Naive thymus-derived CD4-positive, alpha-beta T cell (primary cell): ENCODE data around the gene FUT8. TPM values are rescaled to one million over a fixed set of nuclear protein-coding genes. Genes with fewer than 3 reads are reported as not detected.
A peak's percentile ranks its signal among the peaks of the same experiment; 100 is the strongest.
"Not testable (repeated sequence)": the region's sequence is repeated elsewhere in the genome, so short reads cannot be mapped to it uniquely, and the experiment has no call there.

ENCODE experiments used
- ATAC-seq: fragments of 150-1000 bp; cut with Tn5 transposase; 2 replicates; pipeline ENCODE4 v1.10.0; 2021; ENCODE audit warnings: mild to moderate bottlenecking, moderate library complexity
- CTCF ChIA-PET: fragments of 350-600 bp; sonication (Branson Sonifier 250); formaldehyde crosslinking; loops from one replicate; lab custom pipeline; 2021; ENCODE audit warnings: antibody characterized with exemption; lab: Charles Lee
- POLR2A ChIA-PET: fragments of 350-600 bp; sonication (Branson Sonifier 250); formaldehyde crosslinking; loops from one replicate; lab custom pipeline; 2021; ENCODE audit warnings: antibody characterized with exemption, inconsistent platforms; lab: Charles Lee
- DNase-seq, 9 donors: peaks; one replicate each; pipeline versions ENCODE4 v3.0.0 to v3.0.0-alpha.2; 2020 to 2022; ENCODE audit warnings: mixed read lengths in 1 of 9
- H3K27ac ChIP-seq: one replicate; pipeline ENCODE4 v1.7.0; 2013; ENCODE audit warnings: mild to moderate bottlenecking, low read depth, low read length, moderate library complexity
- H3K27me3 ChIP-seq, 2 donors: one replicate each; pipeline ENCODE4 v1.7.0; 2013; ENCODE audit warnings: low read length in 2 of 2, mild to moderate bottlenecking in 2 of 2, moderate library complexity in 2 of 2; ENCODE audit not compliant: control insufficient read depth in 2 of 2, insufficient read depth in 2 of 2
- H3K36me3 ChIP-seq, 3 experiments: 1 replicate in 2 of 3; 2 replicates in 1 of 3; pipeline ENCODE4 v1.7.0; 2013; ENCODE audit warnings: low read length in 3 of 3, mild to moderate bottlenecking in 3 of 3, moderate library complexity in 1 of 3; ENCODE audit not compliant: insufficient read depth in 3 of 3, control insufficient read depth in 2 of 3
- H3K4me1 ChIP-seq, 2 donors: one replicate each; pipeline ENCODE4 v1.7.0; 2013; ENCODE audit warnings: low read length in 2 of 2, mild to moderate bottlenecking in 2 of 2, moderate library complexity in 1 of 2; ENCODE audit not compliant: control insufficient read depth in 2 of 2, insufficient read depth in 2 of 2
- H3K4me3 ChIP-seq: 2 replicates; pipeline ENCODE4 v1.7.0; 2013; ENCODE audit warnings: mild to moderate bottlenecking, low read length
- H3K9me3 ChIP-seq, 3 experiments: 1 replicate in 2 of 3; 2 replicates in 1 of 3; pipeline ENCODE4 v1.7.0; 2013; ENCODE audit warnings: low read length in 3 of 3; ENCODE audit not compliant: control insufficient read depth in 2 of 3
- H3K27ac Mint-ChIP-seq, 9 donors: one replicate each; pipeline ENCODE4 v1.8.0; 2020 to 2022; ENCODE audit warnings: mixed read lengths in 9 of 9, mild to moderate bottlenecking in 8 of 9, moderate library complexity in 5 of 9, inconsistent platforms in 2 of 9
- H3K27me3 Mint-ChIP-seq, 5 donors: one replicate each; pipeline ENCODE4 v1.8.0; 2021 to 2022; ENCODE audit warnings: mixed read lengths in 5 of 5, mild to moderate bottlenecking in 1 of 5
- H3K36me3 Mint-ChIP-seq, 5 donors: one replicate each; pipeline ENCODE4 v1.8.0; 2020 to 2022; ENCODE audit warnings: mixed read lengths in 5 of 5, mild to moderate bottlenecking in 3 of 5, inconsistent platforms in 1 of 5
- H3K4me1 Mint-ChIP-seq, 7 donors: one replicate each; pipeline ENCODE4 v1.8.0; 2020 to 2022; ENCODE audit warnings: mixed read lengths in 7 of 7, mild to moderate bottlenecking in 3 of 7, inconsistent platforms in 1 of 7
- H3K4me3 Mint-ChIP-seq, 10 donors: one replicate each; pipeline ENCODE4 v1.8.0; 2020 to 2022; ENCODE audit warnings: mild to moderate bottlenecking in 10 of 10, mixed read lengths in 10 of 10, moderate library complexity in 6 of 10, inconsistent platforms in 2 of 10
- H3K9me3 Mint-ChIP-seq, 11 donors: one replicate each; pipeline ENCODE4 v1.8.0; 2020 to 2022; ENCODE audit warnings: mixed read lengths in 11 of 11, mild to moderate bottlenecking in 4 of 11, inconsistent platforms in 1 of 11, moderate library complexity in 1 of 11
- intact Hi-C, 2 donors: fragments of 100-400 bp; cut with micrococcal nuclease; formaldehyde crosslinking; loops; one replicate each; pipeline ENCODE4 v1.15.1; 2023
- polyA plus RNA-seq, 2 donors: library from polyadenylated mRNA; unstranded; fragments of 300-500 nt; fragmentation: Illumina TruSeq; gene quantifications; one replicate each; pipeline ENCODE4 v1.2.3, GENCODE V29; 2021
- total RNA-seq, 6 experiments: library from RNA in 5 of 6; stranded (reverse) in 5 of 6; gene quantifications; 1 replicate in 5 of 6; 2 replicates in 1 of 6; pipeline ENCODE4 v1.2.3 and lab custom pipeline; 2021 to 2026

Gene FUT8
- total and polyA plus RNA-seq, 7 experiments from 2014 or later, result 11.1 to 107 (median 41.6) TPM

DNA sequence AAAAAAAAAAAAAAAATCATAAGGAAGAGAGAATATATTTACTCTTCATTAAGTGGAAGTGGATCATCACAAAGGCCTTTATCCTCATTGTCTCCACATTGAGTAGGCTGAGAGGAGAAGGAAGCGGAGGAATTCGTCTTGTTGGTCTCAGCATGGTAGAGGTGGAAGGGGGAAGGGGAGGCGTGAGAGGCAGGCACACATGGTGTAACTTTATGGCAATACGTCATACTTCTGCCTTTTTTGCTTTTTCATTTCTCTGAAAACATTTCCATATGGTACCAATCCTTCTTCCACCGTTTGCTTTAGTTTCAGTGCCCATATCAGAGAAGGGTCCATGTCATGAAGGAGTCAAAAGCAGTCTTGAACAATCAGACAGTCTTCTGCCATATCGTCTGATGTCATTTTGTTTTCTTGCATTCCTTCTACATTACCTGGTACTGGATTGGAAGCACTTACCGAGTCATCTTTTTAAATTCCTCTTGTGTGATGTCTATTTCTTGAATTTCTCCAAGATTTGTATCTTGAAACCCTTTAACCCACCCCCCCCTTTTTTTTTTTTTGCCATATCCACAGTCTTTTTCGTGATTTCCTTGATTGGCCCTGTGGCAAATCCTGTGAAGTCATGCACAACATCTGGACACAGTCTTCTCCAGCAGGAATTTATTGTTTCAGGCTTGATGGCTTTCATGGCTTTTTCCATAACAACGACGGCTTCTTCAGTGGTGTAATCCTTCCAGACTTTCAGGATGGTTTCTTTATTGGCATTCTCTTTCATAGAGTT, 8.9 kb downstream of the FUT8 start:
- no peak for ATAC-seq
- no peaks in the 10 kb centered on the region for H3K27me3 ChIP-seq
- H3K4me1 Mint-ChIP-seq, result peaks cover 18 to 54% (median 44%) of the 10 kb centered on the region in 7 donors
- no peaks in the 10 kb centered on the region for H3K27me3 Mint-ChIP-seq
- no peaks in the 10 kb centered on the region for H3K36me3 ChIP-seq
- ChIA-PET POLR2A (interaction anchor here (1.0 kb wide), 1 partner anchor 9 kb away, joined by 3 read pairs; the partner anchor contains the start of gene FUT8), CTCF (no interaction called here)
- no peaks in the 10 kb centered on the region for H3K9me3 Mint-ChIP-seq
- intact Hi-C loops, result no loop called here
- H3K27ac ChIP-seq, result no peak overlapping the region
- DNase-seq, result no peak
- H3K4me1 ChIP-seq, result peaks cover 0 to 8% of the 10 kb centered on the region in 2 donors
- no peak overlapping the region for H3K4me3 ChIP-seq
- H3K36me3 Mint-ChIP-seq, result peaks cover 0 to 19% (median 14%) of the 10 kb centered on the region in 5 donors
- peak overlapping the region in 3 of 9 donors; percentile 48 to 66 (median 54) for H3K27ac Mint-ChIP-seq
- no peak overlapping the region for H3K4me3 Mint-ChIP-seq
- no peaks in the 10 kb centered on the region for H3K9me3 ChIP-seq

DNA sequence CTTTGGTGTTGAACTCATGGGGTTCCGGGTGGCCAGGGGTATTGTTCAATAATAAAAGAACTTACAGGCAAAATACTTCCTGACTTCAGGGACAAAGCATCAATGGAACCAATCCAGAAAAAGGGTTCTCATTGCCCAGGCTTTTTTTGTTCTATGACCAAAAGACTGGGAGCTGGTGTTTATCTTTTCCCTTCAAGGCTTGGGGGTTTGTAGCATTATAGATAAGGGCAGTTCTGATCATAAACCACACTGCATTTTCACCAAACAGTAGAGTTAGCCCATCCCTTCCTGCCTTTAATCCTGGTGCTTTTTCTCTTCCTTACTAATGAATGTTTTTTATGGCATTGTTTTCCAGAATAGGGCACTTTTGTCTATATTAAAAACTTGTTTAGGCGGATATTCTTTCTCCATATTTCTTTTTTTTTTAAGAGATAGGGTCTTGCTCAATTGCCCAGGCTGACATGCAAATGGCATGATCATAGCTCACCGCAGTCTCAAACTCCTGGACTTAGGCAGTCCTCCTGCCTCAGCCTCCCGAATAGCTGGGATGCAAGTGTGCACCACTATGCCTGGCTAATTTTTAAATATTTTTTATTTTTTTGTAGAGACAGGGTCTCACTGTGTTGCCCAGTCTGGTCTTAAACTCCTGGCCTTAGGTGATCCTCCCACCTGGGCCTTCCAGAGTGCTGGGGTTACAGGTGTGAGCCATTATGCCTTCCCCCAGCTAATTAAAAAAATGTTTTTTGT, 9.7 kb downstream of the FUT8 start:
- Histone ChIP-seq H3K4me3 (no peak overlapping the region), H3K9me3 (no peaks in the 10 kb centered on the region), H3K27me3 (no peaks in the 10 kb centered on the region), H3K27ac (no peak overlapping the region), H3K36me3 (no peaks in the 10 kb centered on the region), H3K4me1 (peaks cover 0 to 8% of the 10 kb centered on the region in 2 donors)
- ChIA-PET POLR2A (interaction anchor here (1.0 kb wide), 1 partner anchor 10 kb away, joined by 3 read pairs; the partner anchor contains the start of gene FUT8), CTCF (no interaction called here)
- H3K27me3 Mint-ChIP-seq, result no peaks in the 10 kb centered on the region
- peak overlapping the region in 2 of 9 donors; percentile 48 to 66 for H3K27ac Mint-ChIP-seq
- H3K9me3 Mint-ChIP-seq, result no peaks in the 10 kb centered on the region
- ATAC-seq (no peak), DNase-seq (no peak)
- intact Hi-C loops, result no loop called here
- H3K36me3 Mint-ChIP-seq, result peaks cover 0 to 28% (median 21%) of the 10 kb centered on the region in 5 donors
- peaks cover 19 to 58% (median 48%) of the 10 kb centered on the region in 7 donors for H3K4me1 Mint-ChIP-seq
- no peak overlapping the region for H3K4me3 Mint-ChIP-seq

DNA sequence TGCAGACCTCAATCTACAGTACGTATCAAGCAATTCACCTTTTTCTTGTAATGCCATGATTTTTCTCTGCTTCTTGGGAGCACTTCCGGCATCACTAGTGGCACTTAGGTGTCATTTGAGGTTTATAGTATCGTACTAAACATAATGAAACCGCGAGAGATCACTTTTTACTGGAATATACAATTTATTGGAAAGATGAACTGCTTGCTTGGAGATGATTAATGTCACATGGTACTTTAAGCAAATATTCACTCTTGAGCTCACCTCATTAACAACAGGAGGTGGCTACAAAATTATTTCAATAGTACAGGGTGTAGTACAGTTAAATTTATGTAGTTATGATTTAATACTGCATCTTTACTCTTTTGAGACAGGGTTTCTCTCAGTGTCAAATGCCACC, 11.5 kb downstream of the FUT8 start:
- no peaks in the 10 kb centered on the region for H3K9me3 ChIP-seq
- no peaks in the 10 kb centered on the region for H3K36me3 ChIP-seq
- Mint-ChIP-seq H3K4me1 (peaks cover 17 to 61% (median 52%) of the 10 kb centered on the region in 7 donors), H3K4me3 (no peak overlapping the region), H3K36me3 (peaks cover 0 to 37% (median 22%) of the 10 kb centered on the region in 5 donors), H3K27ac (no peak overlapping the region), H3K9me3 (no peaks in the 10 kb centered on the region), H3K27me3 (no peaks in the 10 kb centered on the region)
- H3K27ac ChIP-seq, result no peak overlapping the region
- CTCF ChIA-PET, result interaction anchor here (0.6 kb wide), 1 partner anchor 21 kb away, joined by 3 read pairs; no protein-coding TSS in a partner anchor
- peaks cover 0 to 8% of the 10 kb centered on the region in 2 donors for H3K4me1 ChIP-seq
- intact Hi-C loops, result no loop called here
- POLR2A ChIA-PET, result interaction anchor here (0.6 to 0.7 kb wide), 3 partner anchors 9 to 45 kb away, joined by 3 to 4 read pairs (median 3); no protein-coding TSS in a partner anchor
- DNase-seq (no peak), ATAC-seq (no peak)
- no peaks in the 10 kb centered on the region for H3K27me3 ChIP-seq
- H3K4me3 ChIP-seq, result no peak overlapping the region

DNA sequence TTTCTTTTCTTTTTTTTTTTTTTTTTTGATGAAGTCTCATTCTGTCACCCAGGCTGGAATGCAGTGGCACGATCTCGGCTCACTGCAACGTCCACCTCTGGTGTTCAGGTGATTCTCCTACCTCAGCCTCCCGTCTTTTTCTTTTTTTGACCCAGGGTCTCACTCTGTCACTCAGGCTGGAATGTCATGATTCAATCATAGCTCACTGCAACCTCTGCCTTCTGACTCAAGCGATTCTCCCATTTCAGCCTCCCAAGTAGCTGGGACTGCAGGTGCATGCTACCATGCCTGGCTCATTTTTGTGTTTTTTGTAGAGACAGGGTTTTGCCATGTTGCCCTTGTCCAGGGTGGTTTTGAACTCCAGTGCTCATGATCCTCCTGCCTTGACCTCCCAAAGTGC, 12.0 kb downstream of the FUT8 start:
- Mint-ChIP-seq H3K4me1 (peaks cover 15 to 61% (median 53%) of the 10 kb centered on the region in 7 donors), H3K27me3 (no peaks in the 10 kb centered on the region), H3K9me3 (no peaks in the 10 kb centered on the region), H3K27ac (no peak overlapping the region), H3K36me3 (peaks cover 0 to 39% (median 22%) of the 10 kb centered on the region in 5 donors), H3K4me3 (peak overlapping the region in 1 of 10 donors; percentile 20)
- H3K27me3 ChIP-seq, result no peaks in the 10 kb centered on the region
- H3K4me1 ChIP-seq, result peaks cover 0 to 4% of the 10 kb centered on the region in 2 donors
- ChIA-PET CTCF (interaction anchor here (0.6 kb wide), 2 partner anchors 21 to 83 kb away, joined by 3 read pairs; no protein-coding TSS in a partner anchor), POLR2A (no interaction called here)
- H3K36me3 ChIP-seq, result no peaks in the 10 kb centered on the region
- no peak overlapping the region for H3K4me3 ChIP-seq
- DNase-seq (no peak), ATAC-seq (no peak)
- H3K27ac ChIP-seq, result no peak overlapping the region
- no peaks in the 10 kb centered on the region for H3K9me3 ChIP-seq
- intact Hi-C loops, result no loop called here

DNA sequence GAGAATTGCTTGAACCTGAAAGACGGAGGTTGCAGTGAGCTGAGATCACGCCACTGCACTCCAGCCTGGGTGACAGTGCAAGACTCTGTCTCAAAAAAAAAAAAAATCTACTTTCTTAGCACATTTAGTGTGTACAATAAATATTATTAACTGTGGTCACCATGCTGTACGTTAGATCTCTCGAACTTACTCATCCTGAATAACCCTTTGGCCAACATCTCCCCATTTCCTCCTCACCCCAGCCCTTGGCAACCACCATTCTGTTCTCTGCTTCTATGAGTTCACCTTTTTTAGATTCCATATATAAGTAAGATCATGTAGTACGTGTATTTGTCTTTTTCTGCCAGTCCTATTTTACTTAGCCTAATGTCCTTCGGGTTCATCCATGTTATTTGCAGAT, 13.4 kb downstream of the FUT8 start:
- H3K36me3 Mint-ChIP-seq, result peaks cover 0 to 38% (median 22%) of the 10 kb centered on the region in 5 donors
- intact Hi-C loops, result no loop called here

DNA sequence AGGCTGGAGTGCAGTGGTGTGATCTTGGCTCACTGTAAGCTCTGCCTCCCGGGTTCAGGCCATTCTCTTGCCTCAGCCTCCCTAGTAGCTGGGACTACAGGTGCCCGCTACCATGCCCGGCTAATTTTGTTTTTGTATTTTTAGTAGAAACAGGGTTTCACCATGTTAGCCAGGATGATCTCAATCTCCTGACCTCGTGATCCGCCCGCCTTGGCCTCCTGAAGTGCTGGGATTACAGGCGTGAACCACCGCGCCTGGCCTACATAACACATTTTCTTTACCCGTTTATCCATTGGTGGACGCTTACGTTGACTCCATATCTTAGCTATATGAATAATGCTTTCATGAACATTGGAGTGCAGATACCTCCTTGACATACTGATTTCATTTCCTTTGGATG, 14.4 kb downstream of the FUT8 start:
- H3K36me3 ChIP-seq, ATAC-seq, DNase-seq, intact Hi-C loops, H3K27me3 Mint-ChIP-seq, H3K27ac ChIP-seq, H3K9me3 ChIP-seq, H3K27me3 ChIP-seq, H3K9me3 Mint-ChIP-seq, H3K4me1 ChIP-seq, H3K4me3 ChIP-seq: not testable (repeated sequence)
- ChIA-PET POLR2A (interaction anchor here (0.6 kb wide), 1 partner anchor 326 kb away, joined by 4 read pairs; no protein-coding TSS in a partner anchor), CTCF (interaction anchor here (0.6 kb wide), 1 partner anchor 645 kb away, joined by 3 read pairs; no protein-coding TSS in a partner anchor)
- H3K27ac Mint-ChIP-seq, result peak overlapping the region in 1 of 9 donors; percentile 31
- peaks cover 0 to 39% (median 16%) of the 10 kb centered on the region in 5 donors for H3K36me3 Mint-ChIP-seq
- H3K4me3 Mint-ChIP-seq, result peak overlapping the region in 1 of 10 donors; percentile 11
- peaks cover 14 to 67% (median 53%) of the 10 kb centered on the region in 7 donors for H3K4me1 Mint-ChIP-seq

More for the DNA sequence above, 13.4 kb downstream of the FUT8 start:
- Histone ChIP-seq H3K9me3 (no peaks in the 10 kb centered on the region), H3K4me3 (no peak overlapping the region), H3K27ac (no peak overlapping the region), H3K4me1 (no peaks in the 10 kb centered on the region), H3K36me3 (no peaks in the 10 kb centered on the region), H3K27me3 (no peaks in the 10 kb centered on the region)
- no peak for DNase-seq
- Mint-ChIP-seq H3K27ac (no peak overlapping the region), H3K9me3 (no peaks in the 10 kb centered on the region), H3K27me3 (no peaks in the 10 kb centered on the region), H3K4me1 (peaks cover 15 to 71% (median 55%) of the 10 kb centered on the region in 7 donors), H3K4me3 (peak overlapping the region in 1 of 10 donors; percentile 4)
- POLR2A ChIA-PET, result no interaction called here
- CTCF ChIA-PET, result no interaction called here
- no peak for ATAC-seq
